ENCODE results near the gene HDAC4.

DNA sequence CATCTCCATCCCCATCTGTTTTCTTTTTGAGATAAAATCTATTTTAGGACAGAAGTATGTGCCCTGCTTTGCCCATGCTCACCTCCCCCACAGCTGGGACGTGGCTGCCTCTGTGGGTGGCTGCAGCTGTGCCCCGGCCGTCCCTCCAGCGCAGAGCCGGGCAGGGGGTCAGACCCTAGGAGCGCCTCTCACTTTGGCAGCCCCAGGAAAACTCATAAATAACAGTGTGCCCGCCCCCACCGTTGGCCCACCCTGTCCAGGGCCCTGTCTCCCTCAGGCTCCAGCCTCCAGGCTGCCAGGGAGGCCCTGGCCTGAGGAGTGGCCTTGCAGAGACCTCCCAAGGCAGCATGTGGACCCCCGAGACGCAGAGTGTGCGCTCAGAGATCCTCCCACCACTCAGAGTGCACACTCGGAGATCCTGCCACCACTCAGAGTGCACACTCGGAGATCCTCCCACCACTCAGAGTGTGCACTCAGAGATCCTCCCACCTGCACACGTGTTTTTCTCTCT, 374.8 kb downstream of the HDAC4 start:
- TF ChIP-seq, protein P1, sequence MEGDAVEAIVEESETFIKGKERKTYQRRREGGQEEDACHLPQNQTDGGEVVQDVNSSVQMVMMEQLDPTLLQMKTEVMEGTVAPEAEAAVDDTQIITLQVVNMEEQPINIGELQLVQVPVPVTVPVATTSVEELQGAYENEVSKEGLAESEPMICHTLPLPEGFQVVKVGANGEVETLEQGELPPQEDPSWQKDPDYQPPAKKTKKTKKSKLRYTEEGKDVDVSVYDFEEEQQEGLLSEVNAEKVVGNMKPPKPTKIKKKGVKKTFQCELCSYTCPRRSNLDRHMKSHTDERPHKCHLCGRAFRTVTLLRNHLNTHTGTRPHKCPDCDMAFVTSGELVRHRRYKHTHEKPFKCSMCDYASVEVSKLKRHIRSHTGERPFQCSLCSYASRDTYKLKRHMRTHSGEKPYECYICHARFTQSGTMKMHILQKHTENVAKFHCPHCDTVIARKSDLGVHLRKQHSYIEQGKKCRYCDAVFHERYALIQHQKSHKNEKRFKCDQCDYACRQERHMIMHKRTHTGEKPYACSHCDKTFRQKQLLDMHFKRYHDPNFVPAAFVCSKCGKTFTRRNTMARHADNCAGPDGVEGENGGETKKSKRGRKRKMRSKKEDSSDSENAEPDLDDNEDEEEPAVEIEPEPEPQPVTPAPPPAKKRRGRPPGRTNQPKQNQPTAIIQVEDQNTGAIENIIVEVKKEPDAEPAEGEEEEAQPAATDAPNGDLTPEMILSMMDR (optimal IDR thresholded peaks at IDR 0.05 in 1 of 3, IDR thresholded peaks at IDR 0.05 in 1 of 3, conservative IDR thresholded peaks at IDR 0.05 in 1 of 3; ENCODE audit: extremely low read depth in 1 of 3, insufficient read depth in 2 of 3, low read length in 3 of 3): no peak
- TF ChIP-seq EZH2 (IDR thresholded peaks at IDR 0.05; ENCODE audit: low read length): no peak
